ENCODE data around the gene ICOS. TPM values are rescaled to one million over a fixed set of nuclear protein-coding genes. Genes with fewer than 3 reads are reported as not detected.

Gene ICOS
- total and polyA plus RNA-seq, 4 donors, result 0.02 to 0.17 (median 0.09) TPM; not detected in 1

GRCh38 chr2:204003276-204003990, 66.9 kb downstream of the ICOS start:
- peaks cover 0 to 2% (median 0%) of the 10 kb centered on the region in 4 donors for H3K9me3 ChIP-seq (ENCODE audit: control insufficient read depth in 4 of 4, low read length in 3 of 4)
- WGBS, result 70% methylated on average over 3 of the region's 3 CpGs
- no peak overlapping the region for H3K27ac ChIP-seq (ENCODE audit: low read depth in 1 of 2, low read length in 2 of 2)
- H3K27me3 ChIP-seq (ENCODE audit: control insufficient read depth in 4 of 4, insufficient read depth in 4 of 4, low read length in 3 of 4), result peaks cover 0 to 3% (median 0%) of the 10 kb centered on the region in 4 donors
- no peak for TF ChIP-seq ZBTB33 (IDR thresholded peaks at IDR 0.05)
- no peak for TF ChIP-seq NR2F2 (IDR thresholded peaks at IDR 0.05)
- no peak for TF ChIP-seq ATF3 (IDR thresholded peaks at IDR 0.05)
- TF ChIP-seq MAX (IDR thresholded peaks at IDR 0.05), result no peak
- no peak for TF ChIP-seq REST (IDR thresholded peaks at IDR 0.05)
- TF ChIP-seq SP1 (IDR thresholded peaks at IDR 0.05), result no peak
- no peak for TF ChIP-seq YY1 (IDR thresholded peaks at IDR 0.05)
- TF ChIP-seq GABPA (IDR thresholded peaks at IDR 0.05 in 1 of 2, conservative IDR thresholded peaks at IDR 0.05 in 1 of 2), result no peak
- no peak for TF ChIP-seq TAF1 (conservative IDR thresholded peaks at IDR 0.05)
- TF ChIP-seq RAD21 (IDR thresholded peaks at IDR 0.05), result no peak
- no peaks in the 10 kb centered on the region for H3K4me1 ChIP-seq (ENCODE audit: control insufficient read depth in 4 of 4, insufficient read depth in 4 of 4, low read length in 3 of 4)
- no peak overlapping the region for H3K9ac ChIP-seq (ENCODE audit: low read depth in 1 of 2, low read length in 2 of 2)
- no peak for DNase-seq (ENCODE audit: low spot score)
- no peaks in the 10 kb centered on the region for H3K36me3 ChIP-seq (ENCODE audit: control insufficient read depth in 4 of 4, insufficient read depth in 3 of 4, low read depth in 1 of 4, low read length in 3 of 4)
- no peak overlapping the region for H3K4me3 ChIP-seq (ENCODE audit: low read depth in 1 of 3, low read length in 3 of 3)

- Histone ChIP-seq H3K36me3 (ENCODE audit: control insufficient read depth in 4 of 4, insufficient read depth in 3 of 4, low read depth in 1 of 4, low read length in 3 of 4) (no peaks in the 10 kb centered on the region), H3K27ac (ENCODE audit: low read depth in 1 of 2, low read length in 2 of 2) (no peak overlapping the region), H3K9me3 (ENCODE audit: control insufficient read depth in 4 of 4, low read length in 3 of 4) (peaks cover 0 to 2% (median 0%) of the 10 kb centered on the region in 4 donors), H3K27me3 (ENCODE audit: control insufficient read depth in 4 of 4, insufficient read depth in 4 of 4, low read length in 3 of 4) (peaks cover 0 to 3% (median 0%) of the 10 kb centered on the region in 4 donors), H3K4me3 (ENCODE audit: low read depth in 1 of 3, low read length in 3 of 3) (no peak overlapping the region), H3K9ac (ENCODE audit: low read depth in 1 of 2, low read length in 2 of 2) (no peak overlapping the region), H3K4me1 (ENCODE audit: control insufficient read depth in 4 of 4, insufficient read depth in 4 of 4, low read length in 3 of 4) (no peaks in the 10 kb centered on the region)
- DNase-seq (ENCODE audit: low spot score), result no peak
- WGBS, result 72% methylated on average over 1 of the region's 1 CpG
- TF ChIP-seq NR2F2 (IDR thresholded peaks at IDR 0.05) (no peak), SP1 (IDR thresholded peaks at IDR 0.05) (no peak), FOXA2 (IDR thresholded peaks at IDR 0.05) (no peak), HNF4G (IDR thresholded peaks at IDR 0.05) (no peak), RAD21 (IDR thresholded peaks at IDR 0.05) (no peak), CTCF (IDR thresholded peaks at IDR 0.05; ENCODE audit: low read depth, low read length, missing input control) (no peak), TAF1 (conservative IDR thresholded peaks at IDR 0.05) (no peak), FOXA1 (IDR thresholded peaks at IDR 0.05) (no peak), EGR1 (IDR thresholded peaks at IDR 0.05; ENCODE audit: low read depth in 2 of 2) (no peak), HNF4A (conservative IDR thresholded peaks at IDR 0.05) (no peak), MAX (IDR thresholded peaks at IDR 0.05) (no peak), YY1 (IDR thresholded peaks at IDR 0.05) (no peak), JUND (IDR thresholded peaks at IDR 0.05) (no peak)
Measured at GRCh38 chr2:204004912-204005311, 68.3 kb downstream of the ICOS start.

Measured in liver (tissue), 9 donors.